Right lobe of liver (tissue), 6 donors: Measurements from ENCODE around the gene S100G. TPM values are rescaled to one million over a fixed set of nuclear protein-coding genes. Genes with fewer than 3 reads are reported as not detected.
"Not testable (repeated sequence)": the region's sequence is repeated elsewhere in the genome, so short reads cannot be mapped to it uniquely, and the experiment has no call there.

Source experiments
- ATAC-seq, 4 donors: fragments of 200-7000 bp; cut with Tn5 transposase; one replicate each; pipeline ENCODE4 v1.9.1; 2020; ENCODE audit warnings: mild to moderate bottlenecking in 4 of 4, moderate library complexity in 4 of 4
- DNase-seq, 3 donors: peaks; one replicate each; pipeline ENCODE4 v3.0.0-alpha.2; 2020
- H3K27ac ChIP-seq, 3 donors: fragments of 200-600 bp; one replicate each; pipeline ENCODE4 v1.8.0; 2022
- H3K27me3 ChIP-seq, 2 donors: fragments of 200-600 bp; one replicate each; pipeline ENCODE4 v1.8.0; 2022
- H3K36me3 ChIP-seq, 4 donors: fragments of 200-600 bp; sonication (generic) in 1 of 4; one replicate each; pipeline versions ENCODE4 v1.5.1 to v1.8.0; 2017 to 2022; ENCODE audit warnings: control low read depth in 1 of 4
- H3K4me1 ChIP-seq, 4 donors: fragments of 200-600 bp; sonication (generic) in 1 of 4; one replicate each; pipeline versions ENCODE4 v1.5.1 to v1.8.0; 2017 to 2022; ENCODE audit warnings: control low read depth in 1 of 4
- H3K4me3 ChIP-seq, 3 donors: fragments of 200-600 bp; one replicate each; pipeline ENCODE4 v1.8.0; 2022
- H3K9me3 ChIP-seq, 4 donors: fragments of 200-600 bp; sonication (generic) in 1 of 4; one replicate each; pipeline versions ENCODE4 v1.5.1 to v1.8.0; 2017 to 2022; ENCODE audit warnings: control low read depth in 1 of 4
- POLR2A ChIP-seq: fragments of 450-650 bp; IDR thresholded peaks from one replicate; pipeline ENCODE4 v1.6.1; 2017; ENCODE audit warnings: antibody characterized with exemption, mild to moderate bottlenecking
- WGBS: methylation state at CpG from one replicate; pipeline ENCODE4 v1.1.6; 2018; ENCODE audit warnings: low coverage, low lambda C conversion rate; ENCODE audit not compliant: insufficient coverage; ENCODE audit errors: missing lambda C conversion rate; 5-methylcytosine and 5-hydroxymethylcytosine counted together
- intact Hi-C, 2 donors: fragments of 100-400 bp; cut with DNase I; formaldehyde crosslinking; loops; one replicate each; pipeline versions ENCODE4 v1.11.2 to v1.14.1; 2022
- total RNA-seq, 6 experiments: library from RNA; depleted of rRNA in 2 of 6; stranded (reverse); fragments of >200 nt in 2 of 6; fragmentation: NEBNext Ultra II Directional in 3 of 6; extraction: Animal tissue kit (Norgen Biotek cat#: 25700) in 3 of 6; gene quantifications; one replicate each; pipeline versions ENCODE4 v1.1.0 to v1.2.4, GENCODE V29; 2016 to 2023
- TF ChIP-seq, protein P1 (sequence below), 4 donors: fragments of 200-600 bp in 3 of 4; fragments of 450-650 bp in 1 of 4; IDR thresholded peaks; one replicate each; pipeline versions ENCODE4 v1.5.1 to v1.8.0; 2016 to 2022; ENCODE audit warnings: antibody characterized with exemption in 4 of 4, mild to moderate bottlenecking in 2 of 4
- donor health status: DM: no; HTN: yes; CAD: no.
- donor health status: DM: no; HTN: no; CAD: no.
- donor health status: DM: no; HTN: no; CAD: no.
- donor health status: DM: no; HTN: yes; CAD: no.
- donor health status: DM: no; HTN: yes; CAD: no.

The S100G gene
- total RNA-seq, 6 experiments from 2014 or later: not detected

DNA sequence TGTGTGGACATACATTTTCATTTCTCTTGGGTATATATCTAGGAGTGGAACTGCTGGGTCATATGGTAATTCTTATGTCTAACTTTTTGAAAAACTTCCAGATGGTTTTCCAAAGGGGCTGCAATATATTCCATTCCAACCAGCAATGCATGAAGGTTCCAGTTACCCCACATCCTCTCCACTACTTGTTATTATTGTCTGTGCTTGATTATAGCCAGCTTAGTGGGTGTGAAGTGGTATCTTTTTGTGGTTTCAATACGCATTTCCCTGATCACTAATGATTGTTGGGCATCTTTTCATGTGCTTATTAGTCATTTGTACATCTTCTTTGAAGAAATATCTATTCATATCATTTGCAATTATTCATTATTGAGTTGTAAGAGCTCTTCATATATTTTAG is 31.5 kb upstream of the S100G start:
- Histone ChIP-seq H3K36me3 (no peaks in the 10 kb centered on the region), H3K4me3 (no peak overlapping the region)
- intact Hi-C loops: no loop called here

DNA sequence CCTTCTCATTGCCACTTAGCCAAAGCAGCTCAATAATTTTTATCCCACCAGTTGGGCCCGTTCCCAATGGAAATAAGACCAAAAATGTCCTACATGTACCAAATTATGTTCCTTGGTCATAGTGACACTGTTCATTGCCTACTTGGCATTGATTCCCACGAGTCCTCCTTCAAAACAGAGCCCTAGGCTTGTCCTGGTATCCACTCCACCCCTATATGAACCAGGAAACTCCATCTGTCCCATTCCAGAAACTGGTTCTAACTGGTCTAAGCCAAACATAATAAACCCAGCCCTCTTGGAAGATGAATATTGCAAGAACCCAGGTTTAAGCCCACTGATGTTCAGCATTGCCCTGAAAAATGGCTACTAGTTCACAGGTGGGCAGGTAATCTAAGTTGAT is 30.9 kb upstream of the S100G start:
- no peaks in the 10 kb centered on the region for H3K36me3 ChIP-seq
- no peaks in the 10 kb centered on the region for H3K9me3 ChIP-seq
- 41% methylated on average over 2 of the region's 2 CpGs for WGBS
- H3K27ac ChIP-seq: no peak overlapping the region
- DNase-seq: no peak
- no peaks in the 10 kb centered on the region for H3K27me3 ChIP-seq
- TF ChIP-seq, protein P1, sequence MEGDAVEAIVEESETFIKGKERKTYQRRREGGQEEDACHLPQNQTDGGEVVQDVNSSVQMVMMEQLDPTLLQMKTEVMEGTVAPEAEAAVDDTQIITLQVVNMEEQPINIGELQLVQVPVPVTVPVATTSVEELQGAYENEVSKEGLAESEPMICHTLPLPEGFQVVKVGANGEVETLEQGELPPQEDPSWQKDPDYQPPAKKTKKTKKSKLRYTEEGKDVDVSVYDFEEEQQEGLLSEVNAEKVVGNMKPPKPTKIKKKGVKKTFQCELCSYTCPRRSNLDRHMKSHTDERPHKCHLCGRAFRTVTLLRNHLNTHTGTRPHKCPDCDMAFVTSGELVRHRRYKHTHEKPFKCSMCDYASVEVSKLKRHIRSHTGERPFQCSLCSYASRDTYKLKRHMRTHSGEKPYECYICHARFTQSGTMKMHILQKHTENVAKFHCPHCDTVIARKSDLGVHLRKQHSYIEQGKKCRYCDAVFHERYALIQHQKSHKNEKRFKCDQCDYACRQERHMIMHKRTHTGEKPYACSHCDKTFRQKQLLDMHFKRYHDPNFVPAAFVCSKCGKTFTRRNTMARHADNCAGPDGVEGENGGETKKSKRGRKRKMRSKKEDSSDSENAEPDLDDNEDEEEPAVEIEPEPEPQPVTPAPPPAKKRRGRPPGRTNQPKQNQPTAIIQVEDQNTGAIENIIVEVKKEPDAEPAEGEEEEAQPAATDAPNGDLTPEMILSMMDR (IDR thresholded peaks at IDR 0.05): no peak
- TF ChIP-seq POLR2A: no peak
- no peak overlapping the region for H3K4me3 ChIP-seq
- ATAC-seq: no peak
- no peaks in the 10 kb centered on the region for H3K4me1 ChIP-seq
- intact Hi-C loops: no loop called here

More for the DNA sequence above, 31.5 kb upstream of the S100G start:
- WGBS: 89% methylated on average over 1 of the region's 1 CpG
- Histone ChIP-seq H3K27ac (no peak overlapping the region), H3K27me3 (no peaks in the 10 kb centered on the region), H3K4me1 (no peaks in the 10 kb centered on the region), H3K9me3 (no peaks in the 10 kb centered on the region)
- no peak for TF ChIP-seq POLR2A
- TF ChIP-seq, protein P1 (IDR thresholded peaks at IDR 0.05): no peak
- no peak for DNase-seq
- no peak for ATAC-seq

DNA sequence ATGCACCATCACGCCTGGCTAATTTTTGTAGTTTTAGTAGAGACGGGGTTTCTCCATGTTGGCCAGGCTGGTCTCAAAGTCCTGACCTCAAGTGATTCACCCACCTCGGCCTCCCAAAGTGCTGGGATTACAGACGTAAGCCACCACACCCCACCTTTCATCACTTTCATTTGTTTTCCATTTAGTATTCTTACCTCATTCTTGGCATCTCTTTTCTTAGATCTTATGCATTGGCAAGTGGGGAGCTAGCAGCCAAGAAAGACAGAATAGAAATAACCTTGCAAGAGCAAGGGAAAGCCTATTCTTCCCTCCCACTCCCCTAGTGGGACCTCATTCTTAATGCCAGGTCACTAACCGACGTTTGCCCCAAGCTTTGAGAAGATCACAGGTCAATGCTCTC is 21.4 kb upstream of the S100G start:
- H3K9me3 ChIP-seq, DNase-seq, H3K36me3 ChIP-seq, H3K27me3 ChIP-seq, H3K4me3 ChIP-seq, H3K27ac ChIP-seq, H3K4me1 ChIP-seq, ATAC-seq, intact Hi-C loops: not testable (repeated sequence)
- 58% methylated on average over 6 of the region's 6 CpGs for WGBS

DNA sequence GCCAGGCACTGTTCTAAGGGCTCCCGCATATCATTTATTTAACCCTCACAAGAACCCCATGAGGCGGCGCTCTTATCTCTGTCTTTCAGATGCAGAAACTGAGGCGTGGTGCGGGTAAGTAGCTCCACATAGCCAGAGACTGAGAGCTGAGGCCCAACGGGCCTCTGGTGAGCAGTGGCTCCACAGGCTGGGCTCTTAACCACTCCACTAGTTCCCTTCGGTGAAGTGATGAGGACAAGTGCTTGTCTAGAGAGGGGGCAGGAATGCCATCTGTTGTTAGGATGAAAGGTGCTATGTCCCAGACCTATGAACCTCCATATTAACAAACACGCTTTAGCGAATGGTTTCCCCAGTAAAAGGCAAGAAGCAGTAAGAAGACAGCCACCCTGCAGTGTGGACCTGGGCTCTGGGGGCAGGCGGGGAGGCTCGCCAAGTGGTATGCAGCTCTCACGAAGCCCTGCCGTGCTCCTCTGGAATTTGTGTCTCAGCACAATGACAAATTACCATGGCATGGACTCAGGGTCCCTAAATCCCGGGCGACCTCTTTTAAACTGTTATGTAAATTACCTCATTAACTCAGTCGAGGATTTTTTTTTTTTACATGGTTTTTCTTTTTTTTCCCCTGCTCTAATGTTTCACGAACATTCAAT is 20.9 kb upstream of the S100G start:
- Histone ChIP-seq H3K4me1 (no peaks in the 10 kb centered on the region), H3K27me3 (no peaks in the 10 kb centered on the region), H3K9me3 (no peaks in the 10 kb centered on the region), H3K4me3 (no peak overlapping the region), H3K27ac (no peak overlapping the region), H3K36me3 (no peaks in the 10 kb centered on the region)
- TF ChIP-seq, protein P1 (IDR thresholded peaks at IDR 0.05): no peak
- TF ChIP-seq POLR2A: no peak
- DNase-seq (no peak), ATAC-seq (peak in 1 of 4 donors; percentile 25)
- 47% methylated on average over 14 of the region's 17 CpGs for WGBS
- intact Hi-C loops: no loop called here

DNA sequence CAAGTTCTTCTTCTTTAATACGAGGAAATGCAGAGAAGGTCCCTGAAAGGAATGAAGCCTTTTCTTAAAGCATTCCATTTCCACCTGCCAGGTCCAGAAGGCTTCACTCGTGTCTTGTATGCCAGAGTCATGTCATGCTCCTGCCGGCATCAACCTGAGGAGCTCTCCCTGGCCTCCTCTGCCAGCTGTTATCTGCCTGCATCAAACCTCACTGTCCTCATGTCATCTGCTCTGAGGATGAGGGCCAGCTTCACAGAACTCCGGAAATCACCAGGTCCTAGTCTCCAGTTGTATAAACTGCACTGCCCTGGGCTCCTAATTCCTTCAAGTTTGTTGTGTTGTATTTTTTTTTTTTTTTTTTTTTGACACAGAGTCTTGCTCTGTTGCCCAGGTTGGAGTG is 20.0 kb upstream of the S100G start:
- intact Hi-C loops: no loop called here
- 33% methylated on average over 3 of the region's 4 CpGs for WGBS
- no peak for ATAC-seq
- no peaks in the 10 kb centered on the region for H3K9me3 ChIP-seq
- H3K4me1 ChIP-seq: no peaks in the 10 kb centered on the region
- no peak overlapping the region for H3K27ac ChIP-seq
- no peak overlapping the region for H3K4me3 ChIP-seq
- no peak for DNase-seq
- TF ChIP-seq POLR2A: no peak
- TF ChIP-seq, protein P1 (IDR thresholded peaks at IDR 0.05): no peak
- no peaks in the 10 kb centered on the region for H3K36me3 ChIP-seq
- no peaks in the 10 kb centered on the region for H3K27me3 ChIP-seq
